SU-DHL-6 (cell line): ENCODE measurements around the gene NSD1.

Experiments used
- EZH2phosphoT487 ChIP-seq: fragments of 200-600 bp; sonication (generic), shearing (Covaris generic); conservative IDR thresholded peaks from 2 replicates; pipeline ENCODE4 v1.6.1; 2018; ENCODE audit warnings: mild to moderate bottlenecking, antibody characterized with exemption, low read length, moderate library complexity, mixed read lengths
- TF ChIP-seq, protein P1 (sequence below): fragments of 200-600 bp; sonication (generic); IDR thresholded peaks from one replicate; pipeline ENCODE4 v1.5.1; 2017; ENCODE audit warnings: antibody characterized with exemption, mild to moderate bottlenecking, low read length, moderate library complexity; ENCODE audit not compliant: insufficient read depth, poor library complexity, severe bottlenecking

DNA sequence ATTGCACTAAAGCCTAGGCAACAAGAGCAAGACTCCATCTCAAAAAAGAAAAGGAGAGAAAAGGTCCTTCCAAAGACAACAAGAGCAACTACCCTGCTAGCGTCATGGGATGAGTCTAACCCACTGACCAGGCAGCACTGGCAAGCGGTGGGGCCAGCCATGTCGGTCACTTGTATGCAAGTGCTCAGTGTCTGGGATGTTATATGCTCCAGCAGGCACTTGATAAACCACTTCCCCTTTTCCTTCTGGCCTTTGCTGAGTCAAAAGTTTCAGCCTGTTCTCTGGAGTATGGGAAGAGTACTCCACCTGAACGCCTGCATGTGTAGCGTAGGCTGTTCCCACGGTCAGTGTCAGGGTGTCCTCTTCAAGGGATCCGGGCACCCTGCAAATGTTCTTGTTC lies 187.3 kb downstream of the NSD1 start:
- TF ChIP-seq, protein P1, sequence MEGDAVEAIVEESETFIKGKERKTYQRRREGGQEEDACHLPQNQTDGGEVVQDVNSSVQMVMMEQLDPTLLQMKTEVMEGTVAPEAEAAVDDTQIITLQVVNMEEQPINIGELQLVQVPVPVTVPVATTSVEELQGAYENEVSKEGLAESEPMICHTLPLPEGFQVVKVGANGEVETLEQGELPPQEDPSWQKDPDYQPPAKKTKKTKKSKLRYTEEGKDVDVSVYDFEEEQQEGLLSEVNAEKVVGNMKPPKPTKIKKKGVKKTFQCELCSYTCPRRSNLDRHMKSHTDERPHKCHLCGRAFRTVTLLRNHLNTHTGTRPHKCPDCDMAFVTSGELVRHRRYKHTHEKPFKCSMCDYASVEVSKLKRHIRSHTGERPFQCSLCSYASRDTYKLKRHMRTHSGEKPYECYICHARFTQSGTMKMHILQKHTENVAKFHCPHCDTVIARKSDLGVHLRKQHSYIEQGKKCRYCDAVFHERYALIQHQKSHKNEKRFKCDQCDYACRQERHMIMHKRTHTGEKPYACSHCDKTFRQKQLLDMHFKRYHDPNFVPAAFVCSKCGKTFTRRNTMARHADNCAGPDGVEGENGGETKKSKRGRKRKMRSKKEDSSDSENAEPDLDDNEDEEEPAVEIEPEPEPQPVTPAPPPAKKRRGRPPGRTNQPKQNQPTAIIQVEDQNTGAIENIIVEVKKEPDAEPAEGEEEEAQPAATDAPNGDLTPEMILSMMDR: no peak
- no peak for TF ChIP-seq EZH2phosphoT487
